Keratinocyte (primary cell): ENCODE results near the gene TMCO4.

Experiments
- EZH2 ChIP-seq: IDR thresholded peaks from one replicate; pipeline ENCODE4 v1.6.1; 2012; ENCODE audit warnings: inconsistent platforms, mild to moderate bottlenecking, low read length, moderate library complexity
- TF ChIP-seq, protein P1 (sequence below), 3 experiments: IDR thresholded peaks in 1 of 3; conservative IDR thresholded peaks in 1 of 3; optimal IDR thresholded peaks in 1 of 3; 2 replicates in 2 of 3; 3 replicates in 1 of 3; pipeline versions ENCODE3 to v1.5.1; 2011; ENCODE audit warnings: low read length in 3 of 3, mild to moderate bottlenecking in 3 of 3, moderate library complexity in 2 of 3, control low read depth in 1 of 3, inconsistent platforms in 1 of 3; ENCODE audit not compliant: insufficient read depth in 2 of 3; ENCODE audit errors: extremely low read depth in 1 of 3

DNA sequence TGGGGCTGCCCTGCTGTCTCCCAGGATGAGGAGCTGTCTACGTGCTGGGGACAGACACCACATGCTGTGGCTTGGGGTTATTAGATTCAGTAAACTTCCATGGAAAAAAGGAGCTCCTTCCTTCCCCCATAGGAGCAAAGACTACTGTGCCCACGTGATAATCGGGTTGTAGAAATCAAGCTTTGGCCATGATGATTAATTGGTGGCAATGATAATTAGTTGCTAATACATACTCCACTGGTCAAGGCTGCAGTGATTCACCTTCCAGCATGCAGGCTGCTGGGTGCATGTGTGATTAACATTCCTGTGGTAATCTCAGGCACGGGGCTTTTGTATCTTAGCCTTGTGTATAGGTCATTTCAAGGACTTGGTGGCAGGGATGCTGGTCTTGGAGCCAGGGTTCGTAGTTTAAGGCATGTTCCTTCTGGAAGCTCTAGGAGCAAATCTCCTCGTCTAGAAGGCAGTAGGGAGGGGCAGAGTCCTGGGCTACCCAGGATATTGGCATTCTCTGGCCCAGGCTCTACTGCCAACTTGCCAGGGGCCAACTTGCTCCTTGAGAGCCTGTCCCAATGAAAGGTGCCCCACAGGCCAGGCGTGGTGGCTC lies 41.4 kb downstream of the TMCO4 start:
- TF ChIP-seq, protein P1, sequence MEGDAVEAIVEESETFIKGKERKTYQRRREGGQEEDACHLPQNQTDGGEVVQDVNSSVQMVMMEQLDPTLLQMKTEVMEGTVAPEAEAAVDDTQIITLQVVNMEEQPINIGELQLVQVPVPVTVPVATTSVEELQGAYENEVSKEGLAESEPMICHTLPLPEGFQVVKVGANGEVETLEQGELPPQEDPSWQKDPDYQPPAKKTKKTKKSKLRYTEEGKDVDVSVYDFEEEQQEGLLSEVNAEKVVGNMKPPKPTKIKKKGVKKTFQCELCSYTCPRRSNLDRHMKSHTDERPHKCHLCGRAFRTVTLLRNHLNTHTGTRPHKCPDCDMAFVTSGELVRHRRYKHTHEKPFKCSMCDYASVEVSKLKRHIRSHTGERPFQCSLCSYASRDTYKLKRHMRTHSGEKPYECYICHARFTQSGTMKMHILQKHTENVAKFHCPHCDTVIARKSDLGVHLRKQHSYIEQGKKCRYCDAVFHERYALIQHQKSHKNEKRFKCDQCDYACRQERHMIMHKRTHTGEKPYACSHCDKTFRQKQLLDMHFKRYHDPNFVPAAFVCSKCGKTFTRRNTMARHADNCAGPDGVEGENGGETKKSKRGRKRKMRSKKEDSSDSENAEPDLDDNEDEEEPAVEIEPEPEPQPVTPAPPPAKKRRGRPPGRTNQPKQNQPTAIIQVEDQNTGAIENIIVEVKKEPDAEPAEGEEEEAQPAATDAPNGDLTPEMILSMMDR (optimal IDR thresholded peaks at IDR 0.05 in 1 of 3, IDR thresholded peaks at IDR 0.05 in 1 of 3, conservative IDR thresholded peaks at IDR 0.05 in 1 of 3; ENCODE audit: extremely low read depth in 1 of 3, insufficient read depth in 2 of 3, low read length in 3 of 3), result no peak
- no peak for TF ChIP-seq EZH2
